HUES6 (cell line): ENCODE measurements around the gene AIMP2.
"Not testable (repeated sequence)": the region's sequence is repeated elsewhere in the genome, so short reads cannot be mapped to it uniquely, and the experiment has no call there.

ENCODE experiments used
- H3K27ac ChIP-seq: 2 replicates; pipeline ENCODE4 v1.7.0; 2013; ENCODE audit warnings: low read depth, mild to moderate bottlenecking, low read length, inconsistent platforms
- H3K27me3 ChIP-seq: 2 replicates; pipeline ENCODE4 v1.6.1; 2013; ENCODE audit warnings: low read length; ENCODE audit not compliant: control insufficient read depth, insufficient read depth
- H3K36me3 ChIP-seq: 2 replicates; pipeline ENCODE4 v1.6.1; 2013; ENCODE audit warnings: low read length; ENCODE audit not compliant: control insufficient read depth, insufficient read depth
- H3K4me1 ChIP-seq: 2 replicates; pipeline ENCODE4 v1.6.1; 2013; ENCODE audit warnings: low read length; ENCODE audit not compliant: control insufficient read depth, insufficient read depth
- H3K4me3 ChIP-seq: 2 replicates; pipeline ENCODE4 v1.5.1; 2013; ENCODE audit warnings: low read depth, low read length
- H3K9ac ChIP-seq: one replicate; pipeline ENCODE4 v1.6.1; 2013; ENCODE audit warnings: mild to moderate bottlenecking, low read length
- H3K9me3 ChIP-seq: 2 replicates; pipeline ENCODE4 v1.6.1; 2013; ENCODE audit warnings: low read depth, low read length; ENCODE audit not compliant: control insufficient read depth, insufficient read depth

Gene AIMP2

DNA sequence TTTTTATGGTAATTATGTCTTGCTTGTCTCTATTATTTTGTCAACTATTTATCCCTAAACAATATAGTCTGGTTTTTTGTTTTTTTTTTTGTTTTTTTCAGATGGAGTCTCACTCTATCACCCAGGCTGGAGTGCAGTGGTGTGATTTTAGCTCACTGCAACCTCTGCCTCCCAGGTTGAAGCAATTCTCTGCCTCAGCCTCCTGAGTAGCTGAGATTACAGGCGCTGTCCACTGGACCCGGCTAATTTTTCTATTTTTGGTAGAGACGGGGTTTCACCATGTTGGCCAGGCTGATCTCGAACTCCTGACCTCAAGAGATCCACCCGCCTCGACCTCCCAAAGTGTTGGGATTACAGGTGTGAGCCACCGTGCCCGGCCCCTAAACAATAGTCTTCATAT lies 1.3 kb downstream of the AIMP2 start:
- not testable (repeated sequence) for H3K4me1 ChIP-seq, H3K9ac ChIP-seq, H3K9me3 ChIP-seq, H3K27me3 ChIP-seq, H3K27ac ChIP-seq
- Histone ChIP-seq H3K36me3 (peaks cover 39% of the 10 kb centered on the region), H3K4me3 (peak overlapping the region; percentile 82)

DNA sequence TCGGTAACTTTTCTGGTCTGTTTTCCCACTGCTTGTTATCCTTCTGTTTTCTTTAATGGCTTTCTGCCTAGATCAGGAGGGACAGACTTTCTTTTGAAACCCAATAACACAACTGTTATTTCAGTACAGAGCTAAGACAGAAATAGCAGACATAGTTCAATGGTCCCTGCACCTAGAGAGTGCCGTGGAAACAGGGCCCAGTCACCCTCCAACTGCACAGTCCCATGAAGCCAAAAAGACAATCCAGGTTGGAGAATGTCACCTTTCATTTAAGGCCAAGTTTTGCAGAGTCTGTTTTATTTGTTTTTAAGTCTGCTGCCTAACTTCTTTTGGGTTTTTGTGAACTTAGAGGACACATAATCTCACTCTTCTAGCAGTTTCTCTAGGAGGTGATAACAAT lies 2.5 kb downstream of the AIMP2 start:
- Histone ChIP-seq H3K27me3 (no peaks in the 10 kb centered on the region), H3K9me3 (no peaks in the 10 kb centered on the region), H3K36me3 (peaks cover 50% of the 10 kb centered on the region), H3K27ac (no peak overlapping the region), H3K4me3 (no peak overlapping the region), H3K9ac (no peak overlapping the region), H3K4me1 (peaks cover 4% of the 10 kb centered on the region; the same call in 1 of the 2 replicates)

DNA sequence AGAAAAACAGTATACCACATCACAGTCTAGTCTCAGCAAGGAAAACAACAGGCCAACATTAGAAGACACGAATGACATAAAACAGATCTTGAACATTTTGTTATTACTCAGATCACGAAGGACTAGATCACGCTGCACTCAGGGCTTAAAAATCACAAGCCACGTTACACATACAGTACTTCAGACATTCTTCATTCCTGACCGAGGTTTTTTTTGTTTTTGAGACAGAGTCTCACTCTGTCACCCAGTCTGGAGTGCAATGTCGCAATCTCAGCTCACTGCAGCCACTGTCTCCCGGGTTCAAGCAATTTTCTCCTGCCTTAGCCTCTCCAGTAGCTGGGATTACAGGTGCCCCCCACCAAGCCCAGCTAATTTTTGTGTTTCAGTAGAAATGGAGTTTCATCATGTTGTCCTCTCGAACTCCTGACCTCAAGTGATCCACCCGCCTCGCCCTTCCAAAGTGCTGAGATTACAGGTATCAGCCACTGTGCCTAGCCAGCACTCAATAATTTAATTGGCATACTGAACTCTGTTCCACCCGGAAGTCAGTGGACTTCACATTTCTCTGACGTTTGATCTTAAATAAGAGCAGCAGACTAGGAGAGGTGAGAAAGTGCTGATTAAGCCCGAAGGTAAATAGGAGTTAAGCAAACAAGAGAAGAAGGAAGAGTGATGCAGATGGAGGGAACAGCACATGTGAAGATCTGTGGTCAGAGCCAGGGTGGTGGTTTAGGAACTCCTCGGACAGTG lies 3.5 kb downstream of the AIMP2 start:
- Histone ChIP-seq H3K4me3 (no peak overlapping the region), H3K9ac (peak overlapping the region; percentile 37), H3K36me3 (peaks cover 60% of the 10 kb centered on the region), H3K9me3 (no peaks in the 10 kb centered on the region), H3K27ac (no peak overlapping the region), H3K4me1 (peaks cover 4% of the 10 kb centered on the region; the same call in 1 of the 2 replicates), H3K27me3 (no peaks in the 10 kb centered on the region)

DNA sequence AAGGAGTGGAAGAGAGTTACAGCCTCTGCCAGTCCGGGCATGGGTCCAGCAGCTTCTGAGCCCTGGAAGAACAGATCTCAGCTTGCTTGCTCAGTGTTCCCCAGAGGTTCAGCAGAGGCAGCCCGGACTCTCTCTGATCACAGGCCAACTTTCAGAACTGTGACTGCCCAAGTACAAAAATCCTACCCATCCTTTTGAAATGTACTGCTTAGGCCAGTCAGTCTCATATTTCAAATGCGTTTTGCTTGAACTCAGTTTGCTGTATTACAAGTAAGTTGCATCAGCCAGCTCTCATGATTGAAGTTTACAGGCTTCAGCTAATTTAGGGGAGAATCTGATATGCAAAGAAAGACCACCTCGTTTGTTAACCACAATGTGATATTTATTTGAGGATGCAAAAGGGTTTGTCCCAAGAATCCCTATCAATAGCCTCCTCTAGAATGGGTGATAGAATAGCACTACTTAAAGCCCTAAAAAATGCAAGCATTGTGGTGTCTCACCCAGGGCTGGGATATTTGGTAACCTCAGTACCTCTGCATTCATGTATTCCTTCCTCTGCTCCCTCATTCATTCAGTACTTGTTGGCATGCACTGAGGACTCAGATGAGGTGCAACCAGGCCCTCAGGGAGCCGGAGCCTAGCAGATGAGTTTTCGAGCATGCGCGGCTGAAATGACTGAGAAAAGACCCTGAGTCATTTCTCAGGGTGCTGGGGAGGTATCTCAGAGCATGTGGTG lies 7.0 kb downstream of the AIMP2 start:
- no peak overlapping the region for H3K9ac ChIP-seq
- no peak overlapping the region for H3K4me3 ChIP-seq
- H3K4me1 ChIP-seq: no peaks in the 10 kb centered on the region
- H3K9me3 ChIP-seq: no peaks in the 10 kb centered on the region
- H3K27me3 ChIP-seq: no peaks in the 10 kb centered on the region
- peaks cover 84% of the 10 kb centered on the region for H3K36me3 ChIP-seq
- H3K27ac ChIP-seq: no peak overlapping the region

DNA sequence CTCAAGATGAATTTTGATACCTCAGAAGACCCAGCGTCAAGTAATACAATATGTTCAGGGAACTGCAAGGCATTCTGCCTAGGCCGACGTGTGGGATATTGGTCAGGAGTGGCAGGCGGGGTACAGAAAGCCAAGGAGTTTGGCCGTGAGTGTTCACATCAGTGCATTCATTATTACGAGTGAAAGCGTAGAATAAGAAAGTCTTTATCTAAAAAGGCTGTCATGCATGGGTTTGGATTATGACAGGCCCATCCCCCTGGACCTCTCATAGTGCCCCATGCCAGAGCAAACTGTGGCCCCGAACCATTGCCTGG lies 7.5 kb downstream of the AIMP2 start:
- H3K9ac ChIP-seq: no peak overlapping the region
- H3K4me1 ChIP-seq: no peaks in the 10 kb centered on the region
- no peaks in the 10 kb centered on the region for H3K9me3 ChIP-seq
- no peaks in the 10 kb centered on the region for H3K27me3 ChIP-seq
- H3K27ac ChIP-seq: no peak overlapping the region
- peaks cover 84% of the 10 kb centered on the region for H3K36me3 ChIP-seq
- no peak overlapping the region for H3K4me3 ChIP-seq

DNA sequence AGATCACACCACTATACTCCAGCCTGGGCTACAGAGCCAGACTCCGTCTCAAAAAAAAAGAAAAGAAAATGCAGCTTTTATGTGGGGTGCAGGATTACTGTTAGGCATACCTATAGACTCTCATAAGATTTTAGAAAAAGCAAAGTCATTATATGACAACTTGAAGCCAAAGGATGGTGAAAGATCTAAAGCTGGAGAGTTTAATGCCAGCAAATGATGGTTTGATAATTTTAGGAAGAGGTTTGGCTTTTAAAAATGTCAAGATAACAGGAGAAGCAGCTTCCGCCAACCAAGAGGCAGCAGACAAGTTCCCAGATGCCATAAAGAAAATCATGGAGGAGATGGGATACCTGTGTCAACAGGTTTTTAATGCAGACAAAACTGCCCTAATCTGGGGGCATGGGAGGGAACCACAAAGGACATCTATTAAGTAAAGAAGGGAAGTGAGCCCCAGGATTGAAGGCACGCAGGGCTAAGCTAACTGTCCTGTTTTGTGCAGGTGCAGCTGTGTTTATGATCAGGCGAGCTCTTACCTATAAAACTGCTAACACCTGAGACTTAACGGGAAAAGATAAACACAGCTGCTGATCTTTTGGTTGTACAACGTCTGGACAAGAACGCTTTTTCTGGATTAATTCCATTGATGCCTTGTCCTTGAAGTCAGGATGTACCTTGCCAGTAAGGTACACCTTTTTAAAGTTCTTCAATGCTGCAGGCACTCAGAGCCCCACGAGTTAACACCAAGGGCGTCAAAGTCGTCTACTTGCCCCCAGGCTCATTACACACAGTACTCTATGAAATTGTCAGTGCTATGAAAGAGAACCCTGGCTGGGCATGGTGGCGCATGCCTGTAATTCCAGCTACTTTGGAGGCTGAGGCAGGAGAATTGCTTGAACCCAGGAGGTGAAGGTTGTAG lies 11.6 kb downstream of the AIMP2 start:
- H3K27ac ChIP-seq: no peak overlapping the region; the same call in 1 of the 2 replicates
- H3K36me3 ChIP-seq: peaks cover 94% of the 10 kb centered on the region

DNA sequence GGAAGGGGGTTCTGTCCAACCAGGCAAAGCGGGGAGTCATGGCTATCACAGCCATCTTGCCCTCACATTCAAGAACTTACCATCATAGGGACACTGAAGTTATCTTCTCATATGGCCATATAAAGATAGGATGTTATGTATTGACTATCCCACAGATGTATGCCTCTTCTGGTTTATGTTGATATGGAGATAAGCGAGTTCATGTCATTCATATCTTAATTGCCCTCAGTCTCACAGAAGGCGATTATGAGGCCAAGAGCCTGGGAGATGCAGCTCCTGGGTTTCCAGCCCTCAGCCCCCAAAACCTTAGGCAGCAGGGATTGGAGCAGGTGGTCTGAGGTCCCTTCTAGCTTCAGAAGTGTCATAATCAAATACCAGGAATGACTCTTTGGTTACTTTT lies 13.6 kb downstream of the AIMP2 start:
- Histone ChIP-seq H3K27ac (no peak overlapping the region), H3K4me3 (no peak overlapping the region), H3K9ac (no peak overlapping the region), H3K36me3 (peaks cover 94% of the 10 kb centered on the region), H3K4me1 (no peaks in the 10 kb centered on the region), H3K9me3 (no peaks in the 10 kb centered on the region), H3K27me3 (no peaks in the 10 kb centered on the region)

More for the DNA sequence above, 11.6 kb downstream of the AIMP2 start:
- Histone ChIP-seq H3K4me3 (no peak overlapping the region), H3K9me3 (no peaks in the 10 kb centered on the region), H3K9ac (no peak overlapping the region), H3K27me3 (no peaks in the 10 kb centered on the region), H3K4me1 (no peaks in the 10 kb centered on the region)

DNA sequence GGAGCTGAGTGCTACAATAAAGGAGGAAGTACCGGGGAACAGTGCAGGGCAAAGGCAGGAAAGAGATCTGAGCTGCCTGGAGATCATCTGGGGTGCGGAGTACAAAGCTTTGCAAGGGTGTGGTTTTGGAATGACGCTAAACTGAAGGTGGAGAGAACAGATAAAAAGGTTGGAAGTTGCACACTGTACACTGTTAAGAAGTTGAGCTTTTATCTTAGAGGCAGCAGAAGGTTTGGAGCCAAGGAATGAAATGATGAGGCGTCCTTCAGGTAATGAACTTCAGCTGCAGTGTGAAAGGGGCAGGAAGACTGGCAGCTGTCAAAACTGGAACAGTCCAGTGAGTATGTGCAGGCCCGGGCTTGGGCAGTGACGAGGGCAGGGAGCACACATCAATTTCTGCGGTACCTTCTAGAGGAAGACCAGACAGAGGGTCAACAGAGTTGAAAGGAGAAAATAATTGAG lies 14.9 kb downstream of the AIMP2 start:
- no peaks in the 10 kb centered on the region for H3K9me3 ChIP-seq
- H3K4me3 ChIP-seq: no peak overlapping the region
- H3K27ac ChIP-seq: no peak overlapping the region
- no peaks in the 10 kb centered on the region for H3K4me1 ChIP-seq
- no peak overlapping the region for H3K9ac ChIP-seq
- H3K36me3 ChIP-seq: peaks cover 99% of the 10 kb centered on the region
- no peaks in the 10 kb centered on the region for H3K27me3 ChIP-seq

DNA sequence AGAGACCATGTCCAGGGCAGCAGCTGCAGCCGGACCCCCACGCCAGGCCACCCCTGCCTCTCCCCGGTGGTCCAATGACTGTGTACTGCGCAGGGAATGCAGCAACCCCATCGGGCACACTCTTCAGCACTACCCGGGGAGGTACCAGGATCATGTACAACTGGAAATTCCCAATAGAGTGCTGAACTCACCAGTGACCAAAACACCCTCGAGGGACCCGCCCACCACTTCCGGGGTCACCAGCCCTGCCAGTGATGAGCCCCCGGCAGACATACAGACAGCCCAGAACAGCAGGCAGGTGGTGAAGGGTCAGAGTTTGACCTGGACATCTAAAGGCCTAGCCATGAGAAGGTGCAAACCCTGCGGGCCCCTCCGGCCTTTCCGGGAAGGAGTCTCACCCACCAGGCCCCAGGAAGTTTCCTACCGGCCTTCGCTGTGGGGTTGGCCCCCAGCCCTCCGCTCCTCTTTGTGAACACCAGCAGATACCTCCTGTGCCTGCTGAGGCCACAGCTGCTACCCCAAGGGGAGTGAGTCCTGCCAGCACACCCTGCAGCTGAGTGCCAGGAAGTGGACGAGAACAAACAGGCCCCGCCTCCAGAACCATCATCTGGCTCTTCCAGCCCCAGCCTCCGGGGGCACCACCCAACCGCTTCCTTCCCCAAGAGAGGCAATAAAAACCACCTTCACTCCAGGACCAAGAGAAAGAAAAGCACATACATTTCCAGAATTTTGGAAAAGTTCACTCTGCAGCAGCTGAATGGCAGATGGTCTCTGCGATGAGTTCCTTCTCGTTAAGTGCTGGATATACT lies 17.1 kb downstream of the AIMP2 start:
- Histone ChIP-seq H3K4me1 (no peaks in the 10 kb centered on the region), H3K27me3 (no peaks in the 10 kb centered on the region), H3K9ac (no peak overlapping the region), H3K4me3 (no peak overlapping the region), H3K27ac (no peak overlapping the region), H3K36me3 (peaks cover 95% of the 10 kb centered on the region), H3K9me3 (no peaks in the 10 kb centered on the region)

DNA sequence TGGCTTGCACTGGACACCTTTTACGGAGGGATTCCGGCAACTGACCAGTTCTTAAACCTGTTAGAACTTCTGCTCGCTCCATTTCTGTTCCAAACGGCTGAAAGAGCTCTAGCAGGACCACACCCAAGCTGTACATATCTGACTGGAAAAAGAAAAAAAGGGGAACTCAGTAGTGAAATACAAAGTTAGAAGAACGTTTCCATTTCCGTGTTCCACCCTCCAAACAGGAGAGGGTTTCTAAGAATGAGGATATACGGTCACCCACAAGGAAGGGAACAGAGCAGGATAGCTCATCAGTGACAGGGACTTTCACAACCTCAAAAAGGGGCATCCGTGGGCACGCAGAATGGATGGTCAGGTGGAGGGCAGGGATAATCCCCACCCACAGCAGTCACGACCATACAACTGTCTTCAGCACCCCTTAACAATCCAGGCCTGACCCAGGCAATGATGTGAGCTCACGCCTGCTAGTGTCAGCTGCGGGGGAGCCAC lies 17.8 kb downstream of the AIMP2 start:
- Histone ChIP-seq H3K27me3 (no peaks in the 10 kb centered on the region), H3K36me3 (peaks cover 94% of the 10 kb centered on the region), H3K27ac (no peak overlapping the region), H3K4me1 (no peaks in the 10 kb centered on the region), H3K4me3 (no peak overlapping the region), H3K9ac (no peak overlapping the region), H3K9me3 (no peaks in the 10 kb centered on the region)
